GDM1 (cell line): ENCODE data around the gene OR10K2.

Source experiments
- DNase-seq: peaks from one replicate; lab custom pipeline; 2025; lab: John Stamatoyannopoulos, UW

Gene OR10K2

GRCh38 chr1:158371188-158371953, 54.7 kb downstream of the OR10K2 start:
- no peak for DNase-seq
